B cell (primary cell): ENCODE measurements around the gene STX12.

Experiments
- CTCF ChIP-seq: fragments of 200-600 bp; IDR thresholded peaks from one replicate; pipeline ENCODE4 v1.8.0; 2022; ENCODE audit warnings: antibody characterized with exemption, mild to moderate bottlenecking
- EZH2 ChIP-seq: IDR thresholded peaks from 2 replicates; pipeline ENCODE4 v1.6.1; 2012; ENCODE audit warnings: borderline replicate concordance, low read depth, mild to moderate bottlenecking, moderate library complexity, low read length; ENCODE audit not compliant: insufficient read depth, poor library complexity, severe bottlenecking

- TF ChIP-seq CTCF (no peak), EZH2 (no peak)
These were observed at the start of gene STX12 for GRCh38 chr1:27772932-27773825.
